ENCODE measurements around the gene TSSK6. TPM values are rescaled to one million over a fixed set of nuclear protein-coding genes. Genes with fewer than 3 reads are reported as not detected.

The TSSK6 gene
- total RNA-seq = 1 to 10 TPM; 3.8 to 4.4 TPM

GRCh38 chr19:19514881-19515641 lies at the start of gene TSSK6:
TSSK6 (minus strand) TSS chr19:19515548; CDS start chr19:19515427, 121 bp downstream.
- ATAC-seq (no peak), DNase-seq (no peak)
- Mint-ChIP-seq H3K27me3 (no peaks in the 10 kb centered on the region), H3K4me3 (peak within 1 kb of the TSS; percentile 83), H3K4me1 (peaks cover 19% of the 10 kb centered on the region), H3K9me3 (ENCODE audit: low read depth) (no peaks in the 10 kb centered on the region), H3K36me3 (ENCODE audit: low read depth) (peaks cover 13% of the 10 kb centered on the region), H3K27ac (peak within 1 kb of the TSS; percentile 92)
- CTCF ChIA-PET = interaction anchor here (0.6 to 2.2 kb wide), 6 partner anchors 17 to 365 kb away, joined by 3 to 7 read pairs (median 4); no protein-coding TSS in a partner anchor
- intact Hi-C loops (cut with DNase I, micrococcal nuclease) = no loop called here
- POLR2A ChIA-PET = interaction anchor here (1.0 to 1.7 kb wide), 3 partner anchors 13 to 27 kb away, joined by 3 to 7 read pairs (median 4); partner anchors contain the start of gene YJEFN3

- H3K36me3 Mint-ChIP-seq (ENCODE audit: low read depth) = peaks cover 20% of the 10 kb centered on the region
Observed at GRCh38 chr19:19563348-19563848, 48.0 kb upstream of the TSSK6 start.

GRCh38 chr19:19562665-19563347 lies 47.5 kb upstream of the TSSK6 start:
- ATAC-seq (peak; percentile 82), DNase-seq (peak; percentile 63)
- no peaks in the 10 kb centered on the region for H3K9me3 Mint-ChIP-seq (ENCODE audit: low read depth)
- H3K27me3 Mint-ChIP-seq = no peaks in the 10 kb centered on the region
- H3K4me1 Mint-ChIP-seq = peaks cover 15% of the 10 kb centered on the region
- no peak overlapping the region for H3K27ac Mint-ChIP-seq
- H3K36me3 Mint-ChIP-seq (ENCODE audit: low read depth) = peaks cover 19% of the 10 kb centered on the region
- POLR2A ChIA-PET = no interaction called here
- intact Hi-C loops (cut with DNase I, micrococcal nuclease) = loop anchor here in 1 of 2 experiments (1.0 kb wide), 1 partner anchor 80 kb away; the partner anchor contains the start of gene GMIP
- no peak overlapping the region for H3K4me3 Mint-ChIP-seq
- CTCF ChIA-PET = no interaction called here

More at GRCh38 chr19:19563348-19563848, 48.0 kb upstream of the TSSK6 start:
- no peaks in the 10 kb centered on the region for H3K27me3 Mint-ChIP-seq
- H3K4me3 Mint-ChIP-seq = no peak overlapping the region
- intact Hi-C loops (cut with DNase I, micrococcal nuclease) = loop anchor here in 1 of 2 experiments (1.0 kb wide), 1 partner anchor 80 kb away; the partner anchor contains the start of gene GMIP
- no peak overlapping the region for H3K27ac Mint-ChIP-seq
- ChIA-PET CTCF (no interaction called here), POLR2A (no interaction called here)
- no peaks in the 10 kb centered on the region for H3K9me3 Mint-ChIP-seq (ENCODE audit: low read depth)
- peaks cover 15% of the 10 kb centered on the region for H3K4me1 Mint-ChIP-seq
- DNase-seq (no peak), ATAC-seq (no peak)

GRCh38 chr19:19561946-19562664 lies 46.8 kb upstream of the TSSK6 start:
- Mint-ChIP-seq H3K27ac (no peak overlapping the region), H3K4me3 (no peak overlapping the region), H3K27me3 (no peaks in the 10 kb centered on the region), H3K4me1 (peaks cover 15% of the 10 kb centered on the region), H3K36me3 (ENCODE audit: low read depth) (peaks cover 17% of the 10 kb centered on the region), H3K9me3 (ENCODE audit: low read depth) (no peaks in the 10 kb centered on the region)
- POLR2A ChIA-PET = no interaction called here
- DNase-seq = no peak
- no peak for ATAC-seq
- CTCF ChIA-PET = interaction anchor here (0.6 kb wide), 1 partner anchor 10 kb away, joined by 3 read pairs; no protein-coding TSS in a partner anchor
- intact Hi-C loops (cut with DNase I, micrococcal nuclease) = no loop called here

- ChIA-PET CTCF (interaction anchor here (0.8 to 1.9 kb wide), 6 partner anchors 9 to 400 kb away, joined by 3 to 8 read pairs (median 4); no protein-coding TSS in a partner anchor), POLR2A (interaction anchor here (0.8 kb wide), 1 partner anchor 9 kb away, joined by 3 read pairs; no protein-coding TSS in a partner anchor)
- Mint-ChIP-seq H3K27ac (no peak overlapping the region), H3K9me3 (ENCODE audit: low read depth) (no peaks in the 10 kb centered on the region), H3K36me3 (ENCODE audit: low read depth) (peaks cover 9% of the 10 kb centered on the region), H3K27me3 (no peaks in the 10 kb centered on the region), H3K4me3 (no peak overlapping the region), H3K4me1 (peaks cover 15% of the 10 kb centered on the region)
- intact Hi-C loops (cut with DNase I, micrococcal nuclease) = no loop called here
- no peak for DNase-seq
- ATAC-seq = no peak
Observed at GRCh38 chr19:19559931-19560330, 44.6 kb upstream of the TSSK6 start.

GRCh38 chr19:19558636-19559035 lies 43.3 kb upstream of the TSSK6 start:
- intact Hi-C loops (cut with DNase I, micrococcal nuclease) = no loop called here
- POLR2A ChIA-PET = interaction anchor here (0.6 kb wide), 1 partner anchor 469 kb away, joined by 3 read pairs; no protein-coding TSS in a partner anchor
- no peak overlapping the region for H3K4me3 Mint-ChIP-seq
- H3K27ac Mint-ChIP-seq = no peak overlapping the region
- ATAC-seq = no peak
- peaks cover 2% of the 10 kb centered on the region for H3K36me3 Mint-ChIP-seq (ENCODE audit: low read depth)
- CTCF ChIA-PET = no interaction called here
- H3K4me1 Mint-ChIP-seq = peaks cover 18% of the 10 kb centered on the region
- no peaks in the 10 kb centered on the region for H3K9me3 Mint-ChIP-seq (ENCODE audit: low read depth)
- no peak for DNase-seq
- no peaks in the 10 kb centered on the region for H3K27me3 Mint-ChIP-seq

GRCh38 chr19:19558055-19558454 lies 42.7 kb upstream of the TSSK6 start:
- ChIA-PET CTCF (interaction anchor here (7.5 kb wide), 1 partner anchor 26 kb away, joined by 48 read pairs; no protein-coding TSS in a partner anchor), POLR2A (interaction anchor here (0.6 kb wide), 1 partner anchor 470 kb away, joined by 3 read pairs; no protein-coding TSS in a partner anchor)
- Mint-ChIP-seq H3K4me1 (peaks cover 18% of the 10 kb centered on the region), H3K27ac (no peak overlapping the region), H3K27me3 (no peaks in the 10 kb centered on the region), H3K36me3 (ENCODE audit: low read depth) (peaks cover 2% of the 10 kb centered on the region), H3K9me3 (ENCODE audit: low read depth) (no peaks in the 10 kb centered on the region), H3K4me3 (no peak overlapping the region)
- intact Hi-C loops (cut with DNase I, micrococcal nuclease) = no loop called here
- ATAC-seq = no peak
- DNase-seq = no peak

- POLR2A ChIA-PET = no interaction called here
- no peak overlapping the region for H3K27ac Mint-ChIP-seq
- ATAC-seq (peak; percentile 78), DNase-seq (peak; percentile 82)
- no peak overlapping the region for H3K4me3 Mint-ChIP-seq
- CTCF ChIA-PET = interaction anchor here (0.6 to 7.5 kb wide), 30 partner anchors 11 to 217 kb away, joined by 3 to 48 read pairs (median 4); partner anchors contain the start of gene NDUFA13
- H3K27me3 Mint-ChIP-seq = no peaks in the 10 kb centered on the region
- intact Hi-C loops (cut with DNase I, micrococcal nuclease) = loop anchor here in 1 of 2 experiments (1.0 kb wide), 1 partner anchor 22 kb away; no protein-coding TSS in a partner anchor
- peaks cover 7% of the 10 kb centered on the region for H3K4me1 Mint-ChIP-seq
- peaks cover 2% of the 10 kb centered on the region for H3K9me3 Mint-ChIP-seq (ENCODE audit: low read depth)
- H3K36me3 Mint-ChIP-seq (ENCODE audit: low read depth) = no peaks in the 10 kb centered on the region
Observed at GRCh38 chr19:19554074-19555023, 39.0 kb upstream of the TSSK6 start.

- ChIA-PET CTCF (interaction anchor here (0.6 to 7.5 kb wide), 28 partner anchors 12 to 218 kb away, joined by 3 to 48 read pairs (median 4); partner anchors contain the start of gene NDUFA13), POLR2A (no interaction called here)
- Mint-ChIP-seq H3K27ac (no peak overlapping the region), H3K9me3 (ENCODE audit: low read depth) (peaks cover 2% of the 10 kb centered on the region), H3K27me3 (no peaks in the 10 kb centered on the region), H3K36me3 (ENCODE audit: low read depth) (no peaks in the 10 kb centered on the region), H3K4me3 (no peak overlapping the region), H3K4me1 (peaks cover 3% of the 10 kb centered on the region)
- ATAC-seq = no peak
- DNase-seq = no peak
- intact Hi-C loops (cut with DNase I, micrococcal nuclease) = loop anchor here in 1 of 2 experiments (1.0 kb wide), 1 partner anchor 21 kb away; no protein-coding TSS in a partner anchor
Observed at GRCh38 chr19:19553670-19554069, 38.3 kb upstream of the TSSK6 start.

GRCh38 chr19:19552798-19553197 lies 37.5 kb upstream of the TSSK6 start:
- H3K9me3 Mint-ChIP-seq (ENCODE audit: low read depth) = peaks cover 2% of the 10 kb centered on the region
- H3K27ac Mint-ChIP-seq = no peak overlapping the region
- no peaks in the 10 kb centered on the region for H3K27me3 Mint-ChIP-seq
- intact Hi-C loops (cut with DNase I, micrococcal nuclease) = no loop called here
- ATAC-seq (peak; percentile 66), DNase-seq (peak; percentile 56)
- H3K4me3 Mint-ChIP-seq = no peak overlapping the region
- ChIA-PET POLR2A (no interaction called here), CTCF (interaction anchor here (0.5 to 7.5 kb wide), 20 partner anchors 12 to 346 kb away, joined by 3 to 48 read pairs (median 4); partner anchors contain the start of gene TSSK6)
- H3K36me3 Mint-ChIP-seq (ENCODE audit: low read depth) = no peaks in the 10 kb centered on the region
- H3K4me1 Mint-ChIP-seq = peaks cover 3% of the 10 kb centered on the region
